Measurements from ENCODE around the gene FGD3.

- TF ChIP-seq CTCF (IDR thresholded peaks at IDR 0.05) (no peak), POLR2AphosphoS5 (IDR thresholded peaks at IDR 0.05) (no peak), POLR2A (IDR thresholded peaks at IDR 0.05) (no peak)
Measured at GRCh38 chr9:92990461-92990860, 43.1 kb downstream of the FGD3 start.
